GM19351 (cell line): ENCODE results near the gene DAZL.

Experiments
- ATAC-seq: cut with Tn5 transposase; IDR thresholded peaks from one replicate; pipeline ENCODE4 v1.9.1; 2021; ENCODE audit warnings: mild to moderate bottlenecking, moderate library complexity; ENCODE audit not compliant: unreplicated experiment

Gene DAZL

DNA sequence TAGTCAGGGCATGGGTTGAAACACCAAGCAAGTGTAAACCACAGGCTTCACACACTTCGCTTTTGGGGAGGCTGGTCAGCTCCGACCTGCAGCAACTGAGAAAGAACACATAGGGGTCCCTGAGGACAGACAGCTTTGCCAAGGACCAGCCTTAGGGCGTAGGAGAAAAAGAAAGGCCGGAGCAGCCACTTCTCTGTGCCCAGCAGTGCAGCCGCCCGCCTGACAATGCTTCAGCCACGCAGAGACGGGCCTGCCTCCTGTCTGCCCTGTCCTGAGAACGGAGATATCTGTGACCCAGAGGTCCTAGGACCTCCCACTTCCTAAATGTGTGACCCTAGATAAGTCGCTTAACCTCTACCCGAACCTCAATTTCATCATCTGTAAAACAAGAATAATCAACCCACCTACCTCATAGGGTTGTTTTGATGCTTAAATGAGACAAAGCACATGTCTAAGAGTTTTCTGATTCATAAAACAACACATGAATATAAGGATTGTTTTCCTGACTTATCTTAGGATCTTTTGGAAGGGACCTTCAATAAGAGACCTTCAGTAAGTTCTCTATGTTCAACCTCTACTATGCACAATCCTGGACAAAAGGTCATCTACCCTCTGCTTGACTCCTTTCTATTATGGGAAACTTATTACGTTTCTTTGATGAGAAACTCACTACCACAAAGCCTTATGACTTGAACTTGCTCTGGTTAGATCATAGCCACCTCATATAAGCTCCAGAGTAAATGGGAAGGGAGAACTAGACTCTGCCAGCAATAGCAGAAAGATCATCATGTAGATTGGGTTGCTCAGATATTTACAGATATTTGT is 58.8 kb downstream of the DAZL start:
- peak; percentile 43 for ATAC-seq

- no peak for ATAC-seq
These were observed 59.6 kb downstream of the DAZL start for GRCh38 chr3:16545413-16546185.

- no peak for ATAC-seq
These were observed 61.9 kb downstream of the DAZL start for GRCh38 chr3:16543242-16543864.

DNA sequence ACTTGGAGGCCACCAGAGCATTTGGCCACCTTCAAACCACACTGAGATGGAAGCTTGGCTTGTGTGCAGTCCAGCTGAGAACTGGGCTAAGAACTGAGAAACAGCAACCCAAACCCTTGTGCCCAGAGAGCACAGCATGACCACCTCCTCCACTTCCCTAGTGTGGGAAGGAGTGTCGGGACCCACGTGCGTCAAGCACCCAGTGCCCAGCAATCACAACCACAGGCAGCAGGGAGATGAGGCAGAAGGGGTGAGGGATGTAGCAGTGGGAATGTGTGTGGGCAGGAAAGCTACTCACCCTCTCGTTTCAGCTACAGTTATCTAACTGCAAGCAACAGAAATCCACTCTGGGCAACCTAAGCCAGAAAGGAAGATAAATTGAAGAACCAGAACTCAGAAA is 66.7 kb downstream of the DAZL start:
- no peak for ATAC-seq

DNA sequence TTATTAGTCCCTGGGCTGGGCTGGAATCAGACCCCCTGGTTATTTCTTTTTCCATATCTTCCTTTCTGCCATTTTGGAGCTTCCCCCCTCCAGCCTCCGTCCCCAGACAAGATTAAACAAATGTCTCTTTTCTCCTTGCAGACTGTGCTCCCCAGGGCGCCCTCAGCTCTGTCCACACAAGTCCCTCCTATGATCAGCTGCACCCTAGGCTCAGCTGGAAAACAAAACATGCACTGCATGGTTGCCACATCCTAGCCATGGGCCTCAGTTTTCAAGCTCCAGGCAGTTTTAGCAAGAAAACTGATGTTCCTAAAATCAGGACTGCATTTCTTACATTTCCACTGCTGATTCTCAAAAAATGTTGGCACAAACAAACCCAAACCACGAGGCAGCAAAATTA is 68.2 kb downstream of the DAZL start:
- ATAC-seq: no peak
